D721Med (cell line): Measurements from ENCODE around the gene UBE2J2.

Experiments used
- DNase-seq: peaks from one replicate; pipeline ENCODE4 v3.0.0; 2011; ENCODE audit warnings: low spot score; ENCODE audit not compliant: insufficient read length
- FAIRE-seq: peaks from 2 replicates; lab custom pipeline; 2011; peaks lifted over from hg19 to GRCh38; lab: Jason Lieb, UNC
- CTCF ChIP-seq: IDR thresholded peaks from 2 replicates; pipeline ENCODE4 v1.5.1; 2012; ENCODE audit warnings: mild to moderate bottlenecking, control low read depth; ENCODE audit not compliant: insufficient read depth; ENCODE audit errors: missing control alignments

Gene UBE2J2

DNA sequence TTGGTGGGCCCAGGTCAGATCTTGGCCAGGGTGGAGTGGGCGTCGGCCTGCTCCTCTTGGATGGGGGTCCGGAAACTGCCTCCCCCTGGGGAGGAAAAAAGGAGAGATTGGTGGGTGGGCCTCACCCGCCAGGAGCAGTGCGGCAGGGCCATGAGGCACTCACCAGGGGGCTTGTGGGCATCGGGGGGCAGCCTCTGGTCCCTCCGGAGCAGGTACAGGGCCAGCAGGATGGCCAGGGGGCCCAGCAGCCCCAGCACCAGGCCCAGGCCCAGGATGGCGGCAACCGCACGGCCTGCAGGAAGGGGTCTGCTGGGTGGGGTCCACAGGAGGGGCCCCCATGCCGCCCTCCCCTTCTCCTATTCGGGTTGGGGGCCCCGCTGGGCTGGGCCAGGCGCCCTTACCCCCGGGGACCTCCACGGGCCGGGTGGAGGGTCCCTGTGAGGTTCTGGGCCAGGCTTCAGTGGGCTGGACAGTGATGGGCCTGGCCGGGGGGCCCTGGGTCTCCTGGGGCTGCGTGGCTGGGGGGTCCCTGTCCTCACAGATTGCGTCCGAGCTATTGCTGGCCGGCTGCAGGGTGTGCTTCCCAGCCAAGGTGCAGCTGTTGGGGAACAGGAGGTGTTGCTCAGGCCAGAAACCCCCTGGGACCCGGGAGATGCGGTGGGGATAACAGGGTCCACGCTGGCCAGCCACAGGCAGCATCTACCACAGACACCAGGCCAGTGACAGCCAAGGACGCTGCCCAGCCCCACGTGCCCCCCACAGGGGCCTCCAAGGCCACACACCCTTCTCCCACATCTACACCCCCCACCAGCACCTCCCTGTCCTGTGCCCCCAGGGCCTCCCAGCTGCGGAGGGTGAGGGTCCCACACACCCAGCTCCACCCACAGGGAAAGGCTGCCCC lies 61.9 kb downstream of the UBE2J2 start:
- no peak for TF ChIP-seq CTCF
- DNase-seq (no peak), FAIRE-seq (no peak)

DNA sequence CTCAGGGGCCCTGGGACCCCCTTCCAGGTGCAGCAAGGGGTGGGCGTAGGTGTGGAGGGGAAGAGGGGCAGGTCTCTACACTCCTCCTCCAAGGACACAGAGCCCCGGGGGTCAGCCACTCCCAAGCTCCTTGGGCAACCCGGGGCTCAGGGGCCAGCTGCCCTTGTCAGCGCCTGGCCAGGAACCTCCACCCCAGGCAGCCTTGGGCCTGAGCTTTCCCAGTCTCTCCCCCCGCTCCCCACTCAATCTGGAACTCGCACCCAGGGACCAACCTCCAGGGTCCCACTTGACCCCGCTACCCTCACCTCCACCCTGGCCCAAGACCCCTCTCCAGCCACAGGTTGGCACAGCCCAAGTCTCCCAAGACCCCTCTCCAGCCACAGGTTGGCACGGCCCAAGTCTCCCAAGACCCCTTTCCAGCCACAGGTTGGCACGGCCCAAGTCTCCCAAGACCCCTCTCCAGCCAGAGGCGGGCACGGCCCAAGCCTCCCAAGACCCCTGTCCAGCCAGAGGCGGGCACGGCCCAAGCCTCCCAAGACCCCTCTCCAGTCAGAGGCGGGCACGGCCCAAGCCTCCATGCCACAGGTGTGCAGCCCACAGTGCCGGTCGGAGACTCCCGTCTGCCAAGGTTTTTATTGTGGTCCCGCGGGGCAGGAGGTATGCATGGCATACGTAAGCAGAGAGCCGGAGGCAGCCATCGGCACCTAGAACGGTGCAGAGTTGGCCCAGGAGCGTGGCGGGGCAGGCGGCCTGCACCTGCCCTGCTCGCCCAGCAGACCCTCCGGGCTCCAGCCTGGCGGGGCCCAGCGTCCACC lies 62.7 kb downstream of the UBE2J2 start:
- TF ChIP-seq CTCF: no peak
- no peak for FAIRE-seq
- DNase-seq: no peak

DNA sequence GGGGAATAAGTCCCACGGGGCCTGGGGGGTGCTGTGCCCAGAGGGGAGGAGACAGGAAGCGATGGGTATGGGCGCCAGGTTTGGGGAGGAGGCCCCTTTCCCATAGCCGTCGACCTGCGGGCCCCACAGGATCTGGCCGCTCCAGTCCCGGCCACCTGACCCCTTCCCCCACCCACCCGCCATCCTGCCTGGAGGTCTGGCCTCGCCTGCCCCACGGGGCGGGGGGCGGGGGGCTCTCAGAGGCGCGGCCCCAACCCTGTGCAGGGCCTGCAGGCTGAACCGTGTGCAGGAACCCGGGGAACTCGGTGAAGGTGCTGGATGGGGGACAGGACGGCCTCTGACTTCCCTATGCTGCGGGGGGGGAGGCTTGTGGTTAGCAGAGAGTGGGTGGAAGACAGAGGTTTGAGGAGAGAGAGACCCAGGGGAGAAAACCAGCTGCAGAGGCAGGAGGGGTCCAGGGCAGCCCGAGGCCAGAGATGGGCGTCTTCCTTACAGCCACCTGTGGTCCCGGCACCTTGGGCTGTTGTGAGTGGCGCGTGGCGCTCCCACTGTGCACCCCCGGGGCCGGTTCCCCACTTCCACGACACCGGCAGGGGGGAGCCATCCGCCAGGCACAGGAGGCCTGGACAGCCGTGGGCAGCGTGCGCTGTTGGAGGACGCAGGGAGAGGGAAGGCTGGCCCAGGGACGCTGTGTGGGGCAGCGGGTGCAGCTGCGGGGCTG lies 64.8 kb downstream of the UBE2J2 start:
- DNase-seq (no peak), FAIRE-seq (no peak)
- no peak for TF ChIP-seq CTCF

DNA sequence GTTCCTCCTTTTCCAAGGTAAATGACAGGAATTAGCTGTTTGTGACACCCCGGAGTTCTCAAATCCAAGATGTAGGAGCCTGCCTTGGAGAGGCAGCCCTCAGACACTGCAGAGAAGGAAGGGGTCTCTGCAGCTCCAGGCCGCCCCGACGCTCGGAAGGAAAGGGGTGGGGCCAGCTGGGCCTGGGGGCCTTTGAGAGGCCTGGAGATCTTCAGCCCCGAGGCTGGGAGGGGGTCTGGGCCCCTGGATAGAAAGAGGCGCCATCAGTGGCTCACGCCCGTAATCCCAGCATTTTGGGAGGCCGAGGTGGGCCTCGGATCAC lies 66.1 kb downstream of the UBE2J2 start:
- DNase-seq (no peak), FAIRE-seq (no peak)
- no peak for TF ChIP-seq CTCF

DNA sequence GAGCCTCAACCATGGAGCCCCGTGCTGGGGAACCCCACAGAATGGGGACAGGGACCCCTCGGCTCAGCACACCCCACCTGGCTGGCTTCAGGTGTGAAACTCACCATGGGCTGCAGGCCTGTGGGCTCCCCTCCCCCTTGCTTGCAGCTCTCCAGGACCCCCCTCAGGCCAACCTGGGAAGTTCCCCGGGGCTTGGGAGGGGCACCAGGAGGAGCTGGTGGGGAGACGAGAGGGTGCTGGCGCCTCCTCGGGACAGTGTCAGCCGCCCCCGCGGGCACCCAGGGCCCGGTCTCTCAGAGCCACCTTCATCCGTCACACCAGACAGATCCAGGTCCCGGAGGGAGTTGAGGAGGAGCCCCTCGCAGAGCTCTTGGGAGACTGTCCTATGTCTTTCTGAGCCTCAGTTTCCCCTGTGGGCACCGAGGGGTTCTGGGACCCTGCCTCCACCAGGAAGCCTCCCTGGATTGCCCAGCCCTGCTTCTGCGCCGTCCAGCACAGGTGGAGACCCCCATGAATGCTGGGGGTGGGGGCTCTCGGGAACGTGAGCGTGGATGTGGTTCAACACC lies 66.6 kb downstream of the UBE2J2 start:
- no peak for TF ChIP-seq CTCF
- DNase-seq (no peak), FAIRE-seq (no peak)

DNA sequence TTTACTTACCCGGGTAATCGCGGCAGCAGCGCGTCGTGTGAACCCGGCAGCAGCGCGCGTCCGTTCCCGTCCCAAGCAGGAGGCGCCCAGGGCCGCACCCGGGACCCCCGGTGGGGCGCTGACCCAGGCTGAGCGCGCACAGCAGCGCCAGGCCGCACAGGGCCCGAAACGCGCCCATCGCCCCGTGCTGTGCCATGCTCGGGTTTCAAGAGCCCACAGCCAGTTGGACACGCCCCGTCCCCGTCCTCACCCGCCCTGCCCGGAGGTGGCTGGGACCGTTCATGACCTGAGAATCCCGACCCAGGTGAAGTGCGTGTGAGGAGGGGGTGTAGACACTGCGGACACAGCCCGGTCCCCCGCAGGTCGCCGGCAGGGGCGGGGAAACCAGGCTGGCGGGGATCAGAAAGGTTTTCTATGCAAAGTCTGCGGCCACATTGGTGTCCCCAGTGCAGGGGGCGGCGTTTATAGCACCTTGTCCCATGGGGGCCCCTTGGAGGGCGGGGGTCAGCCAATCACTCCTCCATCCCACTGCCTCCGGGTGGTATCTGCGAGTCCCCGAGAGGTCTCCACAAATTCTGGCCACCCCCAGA lies 67.2 kb downstream of the UBE2J2 start, which contains the start of gene TNFRSF18:
Gene TNFRSF18 (minus strand): TSS at position 217 of the 590 bp plus-strand sequence. CDS start 21 bp downstream, at position 196.
- FAIRE-seq (no peak), DNase-seq (no peak)
- no peak for TF ChIP-seq CTCF
